Neutrophil (primary cell): ENCODE measurements around the gene SAT1.

Source experiments
- H3K27ac ChIP-seq: fragments of 200-600 bp; sonication (generic); 2 replicates; pipeline ENCODE4 v1.5.1; 2016; ENCODE audit warnings: mild to moderate bottlenecking, moderate library complexity
- H3K27me3 ChIP-seq: fragments of 200-600 bp; sonication (generic); 2 replicates; pipeline ENCODE4 v1.6.0; 2016; ENCODE audit warnings: mild to moderate bottlenecking
- H3K36me3 ChIP-seq: fragments of 200-600 bp; sonication (generic); 2 replicates; pipeline ENCODE4 v1.5.1; 2017
- H3K4me1 ChIP-seq, 2 experiments: fragments of 200-600 bp in 1 of 2; sonication (generic) in 1 of 2; 1 replicate in 1 of 2; 2 replicates in 1 of 2; pipeline versions ENCODE4 v1.5.1 to v1.6.1; 2013 to 2016; ENCODE audit warnings: low read depth in 1 of 2, low read length in 1 of 2, mild to moderate bottlenecking in 1 of 2, moderate library complexity in 1 of 2; ENCODE audit not compliant: control insufficient read depth in 1 of 2, insufficient read depth in 1 of 2
- H3K4me3 ChIP-seq, 2 experiments: fragments of 200-600 bp in 1 of 2; sonication (generic) in 1 of 2; 1 replicate in 1 of 2; 2 replicates in 1 of 2; pipeline ENCODE4 v1.5.1; 2013 to 2016; ENCODE audit warnings: low read depth in 1 of 2, low read length in 1 of 2, mild to moderate bottlenecking in 1 of 2, moderate library complexity in 1 of 2
- H3K9me3 ChIP-seq: fragments of 200-600 bp; sonication (generic); 2 replicates; pipeline ENCODE4 v1.5.1; 2016
- CTCF ChIP-seq: fragments of 200-600 bp; sonication (generic); IDR thresholded peaks from 2 replicates; pipeline ENCODE4 v1.5.1; 2016; ENCODE audit warnings: antibody characterized with exemption

SAT1 gene

GRCh38 chrX:23792861-23793553 lies 10.0 kb downstream of the SAT1 start:
- Histone ChIP-seq H3K4me1 (peaks cover 4 to 7% of the 10 kb centered on the region in 2 experiments), H3K9me3 (no peaks in the 10 kb centered on the region), H3K27ac (no peak overlapping the region), H3K36me3 (no peaks in the 10 kb centered on the region), H3K4me3 (no peak overlapping the region), H3K27me3 (no peaks in the 10 kb centered on the region)
- no peak for TF ChIP-seq CTCF

GRCh38 chrX:23795221-23795620 lies 12.2 kb downstream of the SAT1 start:
- Histone ChIP-seq H3K4me3 (no peak overlapping the region), H3K36me3 (no peaks in the 10 kb centered on the region), H3K9me3 (no peaks in the 10 kb centered on the region), H3K4me1 (no peaks in the 10 kb centered on the region), H3K27ac (no peak overlapping the region), H3K27me3 (no peaks in the 10 kb centered on the region)
- no peak for TF ChIP-seq CTCF

- Histone ChIP-seq H3K27ac (no peak overlapping the region), H3K4me3 (no peak overlapping the region), H3K36me3 (no peaks in the 10 kb centered on the region), H3K9me3 (no peaks in the 10 kb centered on the region), H3K27me3 (no peaks in the 10 kb centered on the region), H3K4me1 (no peaks in the 10 kb centered on the region)
- no peak for TF ChIP-seq CTCF
Observed at GRCh38 chrX:23797371-23798128, 14.6 kb downstream of the SAT1 start.

DNA sequence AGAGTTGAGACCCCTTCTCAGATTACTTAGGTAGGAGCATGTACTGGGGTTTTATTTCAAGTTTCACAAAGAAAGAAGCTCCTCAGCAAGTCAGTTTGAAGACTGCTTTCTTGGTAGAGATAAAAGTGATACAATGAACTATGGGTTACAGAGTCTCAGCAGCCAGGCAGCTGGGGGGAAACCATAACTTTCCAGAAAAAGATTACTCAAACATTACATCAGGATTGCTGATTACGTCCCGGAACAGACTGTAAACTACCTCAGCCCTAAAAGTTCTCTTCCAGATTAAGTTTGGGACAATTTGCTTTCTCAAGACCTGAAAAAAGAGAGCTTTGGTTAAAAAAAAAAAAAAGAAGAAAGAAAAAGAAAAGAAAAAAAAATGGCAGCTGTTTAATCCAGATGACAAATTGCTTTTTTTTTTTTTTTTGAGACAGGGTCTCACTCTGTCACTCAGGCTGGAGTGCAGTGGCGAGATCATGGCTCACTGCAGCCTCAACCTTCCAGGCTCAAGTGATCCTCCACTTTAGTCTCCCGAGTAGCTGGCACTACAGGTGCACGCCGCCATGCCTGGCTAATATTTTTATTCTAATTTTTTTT lies 16.6 kb downstream of the SAT1 start:
- TF ChIP-seq CTCF: no peak
- no peaks in the 10 kb centered on the region for H3K9me3 ChIP-seq
- H3K27me3 ChIP-seq: no peaks in the 10 kb centered on the region
- H3K4me3 ChIP-seq: no peak overlapping the region
- H3K4me1 ChIP-seq: no peaks in the 10 kb centered on the region
- no peaks in the 10 kb centered on the region for H3K36me3 ChIP-seq
- no peak overlapping the region for H3K27ac ChIP-seq

- H3K4me3 ChIP-seq: no peak overlapping the region
- no peaks in the 10 kb centered on the region for H3K36me3 ChIP-seq
- no peaks in the 10 kb centered on the region for H3K27me3 ChIP-seq
- no peak overlapping the region for H3K27ac ChIP-seq
- H3K4me1 ChIP-seq: no peaks in the 10 kb centered on the region
- no peaks in the 10 kb centered on the region for H3K9me3 ChIP-seq
- no peak for TF ChIP-seq CTCF
Observed at GRCh38 chrX:23802431-23802830, 19.5 kb downstream of the SAT1 start.
